GM20431 (cell line): Measurements from ENCODE around the gene ATG4D.
"Not testable (repeated sequence)": the region's sequence is repeated elsewhere in the genome, so short reads cannot be mapped to it uniquely, and the experiment has no call there.

Experiments used
- in situ Hi-C: fragments of 300-500 bp; cut with MseI, MboI; formaldehyde crosslinking; loops from one replicate; pipeline ENCODE4 v1.15.0; 2020; ENCODE audit warnings: low sequenced_read_pairs; ENCODE audit not compliant: unreplicated experiment

ATG4D gene

DNA sequence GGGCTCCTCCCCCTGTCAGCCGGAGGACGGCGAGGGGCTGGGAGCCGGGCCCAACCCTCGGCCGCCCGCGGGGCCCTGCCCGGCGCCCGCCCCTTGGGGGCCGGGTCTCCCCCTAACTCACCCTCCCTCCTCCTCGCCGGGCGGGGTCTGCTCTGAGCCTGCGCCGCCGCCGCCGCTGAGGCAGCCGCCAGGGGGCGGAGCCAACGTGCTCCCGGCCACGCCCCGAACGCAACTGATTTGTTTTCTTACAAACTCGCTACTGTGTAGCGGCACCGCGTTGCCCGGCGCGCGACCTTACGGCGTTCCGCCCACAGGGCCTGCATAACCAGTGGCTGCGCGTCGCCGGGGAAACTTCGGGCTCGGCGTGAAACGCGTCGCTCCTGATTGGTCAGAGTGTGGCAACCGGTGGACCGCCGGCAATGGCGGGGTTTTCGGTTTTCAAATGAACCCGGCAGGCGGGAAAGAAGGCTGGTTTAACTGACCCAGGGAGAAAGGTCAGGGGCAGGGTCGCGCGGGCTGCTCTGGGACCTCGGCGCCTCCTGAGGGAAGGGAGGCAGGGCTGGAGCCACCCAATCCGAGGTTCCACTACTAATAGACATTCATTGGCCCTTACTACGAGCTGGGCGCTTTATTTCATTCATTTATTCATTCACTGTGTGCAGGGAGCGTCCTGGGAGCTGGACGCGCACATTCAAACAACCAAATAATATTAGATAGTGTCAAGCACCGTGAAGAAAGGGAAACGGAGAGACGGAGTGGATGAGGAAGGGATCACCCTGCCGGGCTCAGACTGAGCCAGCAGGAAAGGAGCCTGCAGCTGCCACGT lies 25.3 kb downstream of the ATG4D start, which contains the start of gene CDKN2D:
Gene CDKN2D (minus strand): TSS at position 154 of the 826 bp plus-strand sequence. CDS start 326 bp downstream, outside the sequence.
- in situ Hi-C loops: no loop called here

DNA sequence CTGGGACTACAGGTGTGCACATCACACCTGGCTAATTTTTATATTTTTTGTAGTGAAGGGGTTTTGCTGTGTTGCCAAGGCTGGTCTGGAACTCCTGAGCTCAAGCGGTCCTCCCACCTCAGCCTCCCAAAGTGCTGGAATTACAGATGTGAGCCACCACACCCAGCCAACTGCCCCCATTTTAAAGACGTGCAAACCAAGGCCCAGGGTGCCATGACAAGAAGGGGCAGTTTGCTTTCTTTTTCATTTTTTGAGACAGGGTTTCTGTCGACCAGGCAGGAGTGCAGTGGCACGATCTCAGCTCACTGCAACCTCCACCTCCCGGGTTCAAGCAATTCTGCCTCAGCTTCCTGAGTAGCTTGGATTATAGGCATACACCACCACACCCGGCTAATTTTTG lies 30.1 kb downstream of the ATG4D start:
- in situ Hi-C loops: not testable (repeated sequence)

DNA sequence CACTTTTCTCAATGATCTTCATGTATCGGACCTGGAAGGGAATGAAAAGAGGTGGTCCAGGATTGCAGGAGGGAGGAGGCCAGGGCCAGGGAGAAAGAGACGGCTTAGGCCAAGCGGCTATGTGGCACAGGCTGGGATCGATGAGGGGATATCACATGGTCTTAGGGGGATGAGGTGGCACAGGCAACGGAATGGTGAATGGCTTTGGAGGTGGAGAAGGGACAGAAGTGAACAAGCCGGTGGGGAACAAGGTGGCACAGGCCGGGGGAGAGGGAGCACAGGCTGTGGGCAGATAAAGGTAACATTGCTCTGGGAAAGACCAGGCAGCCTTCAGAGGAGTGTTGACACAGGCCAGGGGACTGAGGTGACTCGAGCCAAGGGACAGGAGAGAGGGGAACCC lies 30.8 kb downstream of the ATG4D start:
- in situ Hi-C loops: no loop called here

DNA sequence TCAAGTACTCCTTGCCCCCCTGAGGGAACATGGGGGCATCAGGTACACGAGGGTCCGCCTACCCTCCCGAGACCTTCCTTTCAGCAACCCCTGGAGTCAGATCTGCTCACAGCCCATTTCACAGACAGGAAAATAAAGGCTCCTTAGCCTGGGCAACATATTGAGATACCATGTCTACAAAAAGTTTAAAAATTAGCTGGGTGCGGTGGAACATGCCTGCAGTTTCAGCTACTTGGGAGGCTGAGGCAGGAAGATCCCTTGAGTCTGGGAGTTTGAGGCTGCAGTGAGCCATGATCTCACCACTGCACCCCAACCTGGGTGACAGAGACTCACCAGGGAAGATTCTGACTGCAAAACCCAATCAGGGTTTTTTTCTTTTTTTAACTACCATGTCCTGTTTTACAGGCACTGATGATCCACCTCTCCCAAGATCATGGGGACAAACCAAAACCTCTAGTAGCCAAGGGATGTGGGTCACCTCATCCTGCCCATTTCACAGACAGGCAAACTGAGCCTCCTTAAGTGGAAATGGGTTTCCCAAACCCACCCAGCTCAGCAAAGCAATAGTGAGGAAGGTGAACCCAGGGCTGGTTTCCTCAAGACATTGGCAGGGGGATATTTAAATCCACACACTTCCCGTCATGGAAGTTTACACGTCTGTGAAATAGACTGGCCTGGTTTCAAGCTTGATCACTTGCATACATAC lies 31.5 kb downstream of the ATG4D start:
- in situ Hi-C loops: no loop called here

DNA sequence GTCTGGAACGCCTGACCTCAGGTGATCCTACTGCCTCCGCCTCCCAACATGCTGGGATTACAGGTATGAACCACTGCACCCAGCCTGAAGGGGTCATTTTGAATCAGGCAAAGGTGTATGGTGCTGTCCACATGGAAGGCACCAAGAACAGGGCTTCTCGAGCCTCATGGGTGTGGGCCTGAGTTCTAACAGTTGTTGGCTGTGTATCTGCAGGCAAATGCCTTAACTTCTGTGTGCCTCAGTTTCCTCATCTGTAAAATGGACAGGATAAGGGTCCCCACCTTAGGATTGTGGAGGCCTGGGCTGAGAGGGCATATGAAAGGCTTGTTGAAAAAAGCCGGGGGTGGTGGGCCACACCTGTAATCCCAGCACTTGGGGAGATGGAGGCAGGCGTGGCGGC lies 34.2 kb downstream of the ATG4D start:
- in situ Hi-C loops: no loop called here

DNA sequence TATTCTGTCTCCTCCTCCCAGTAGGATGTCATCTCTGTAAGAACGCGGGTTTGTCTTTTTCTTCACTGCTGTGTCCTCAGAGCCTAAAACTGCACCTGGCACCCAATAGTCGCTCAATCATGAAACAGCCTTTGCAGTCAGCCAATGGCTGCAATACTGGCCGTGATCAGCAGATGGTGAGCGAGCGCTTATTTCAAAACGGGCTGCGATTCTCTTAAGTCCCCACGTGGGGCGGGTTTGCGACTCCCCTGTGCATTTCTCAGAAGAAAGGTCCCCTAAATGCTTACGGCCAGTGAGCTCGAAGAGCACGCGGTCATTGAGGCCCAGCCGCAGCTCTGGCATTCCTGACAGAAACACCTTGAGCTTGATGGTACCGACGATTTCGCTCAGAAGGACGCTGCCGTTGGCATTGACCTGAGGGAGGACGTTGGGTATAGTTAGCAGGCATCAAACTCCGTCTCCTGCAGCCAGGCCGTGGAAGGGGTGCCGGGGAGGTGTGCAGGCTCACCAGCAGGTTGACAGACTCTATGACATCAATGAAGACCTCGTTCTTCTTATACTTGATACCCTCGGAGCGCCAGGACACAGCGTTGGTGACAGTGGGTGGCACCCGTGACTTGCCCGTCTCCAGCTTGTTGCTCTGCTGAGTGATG lies 37.4 kb downstream of the ATG4D start:
- in situ Hi-C loops: loop anchor here (5.0 kb wide), 2 partner anchors 61 to 116 kb away; no protein-coding TSS in a partner anchor

DNA sequence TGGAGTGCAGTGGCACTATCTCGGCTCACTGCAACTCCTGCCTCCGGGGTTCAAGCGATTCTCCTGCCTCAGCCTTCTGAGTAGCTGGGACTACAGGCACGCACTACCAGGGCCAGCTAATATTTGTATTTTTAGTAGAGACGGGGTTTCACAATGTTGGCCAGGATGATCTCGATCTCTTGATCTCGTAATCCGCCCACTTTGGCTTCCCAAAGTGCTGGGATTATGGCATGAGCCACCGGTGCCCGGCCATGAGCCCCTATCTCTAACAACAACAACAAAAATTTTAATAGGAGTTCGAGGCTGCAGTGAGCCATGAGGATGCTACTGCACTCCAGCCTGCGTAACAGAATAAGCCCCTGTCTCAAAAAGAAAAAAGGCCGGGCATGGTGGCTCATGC lies 38.4 kb downstream of the ATG4D start:
- in situ Hi-C loops: loop anchor here (5.0 kb wide), 2 partner anchors 60 to 115 kb away; no protein-coding TSS in a partner anchor

DNA sequence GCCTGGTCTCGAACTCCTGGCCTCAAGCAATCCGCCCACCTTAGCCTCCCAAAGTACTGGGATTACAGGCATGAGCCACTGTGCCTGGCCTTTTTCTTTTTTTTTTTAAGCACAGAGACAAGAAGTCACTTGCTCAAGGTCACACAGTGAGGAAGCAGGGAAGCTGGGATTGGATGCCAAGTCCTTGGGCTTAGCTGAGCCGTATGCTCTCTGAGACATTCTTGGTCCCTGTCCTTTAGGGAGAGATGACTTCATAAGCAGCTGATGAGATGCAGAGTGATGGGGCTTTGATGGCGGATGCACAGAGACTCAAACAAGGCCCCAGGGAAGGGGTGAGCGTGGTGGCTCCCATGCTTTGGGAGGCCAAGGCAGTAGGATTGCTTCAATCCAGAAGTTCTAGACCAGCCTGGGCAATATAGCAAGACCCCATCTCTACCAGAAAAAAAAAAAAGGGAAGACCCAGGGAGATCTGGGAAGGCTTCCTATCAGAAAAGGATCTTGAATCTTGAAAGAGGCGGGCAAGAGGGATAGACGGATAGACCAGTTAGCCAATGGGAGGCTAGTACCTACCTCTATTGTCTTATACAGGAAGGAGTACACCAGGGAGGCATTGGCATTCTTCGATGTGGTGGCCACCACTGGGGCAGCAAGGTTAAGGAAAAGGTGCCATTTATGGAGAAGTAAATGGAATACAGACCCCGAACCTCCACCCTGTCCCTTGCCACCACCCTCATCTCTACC lies 39.5 kb downstream of the ATG4D start:
- in situ Hi-C loops: loop anchor here (5.0 kb wide), 2 partner anchors 59 to 114 kb away; no protein-coding TSS in a partner anchor

DNA sequence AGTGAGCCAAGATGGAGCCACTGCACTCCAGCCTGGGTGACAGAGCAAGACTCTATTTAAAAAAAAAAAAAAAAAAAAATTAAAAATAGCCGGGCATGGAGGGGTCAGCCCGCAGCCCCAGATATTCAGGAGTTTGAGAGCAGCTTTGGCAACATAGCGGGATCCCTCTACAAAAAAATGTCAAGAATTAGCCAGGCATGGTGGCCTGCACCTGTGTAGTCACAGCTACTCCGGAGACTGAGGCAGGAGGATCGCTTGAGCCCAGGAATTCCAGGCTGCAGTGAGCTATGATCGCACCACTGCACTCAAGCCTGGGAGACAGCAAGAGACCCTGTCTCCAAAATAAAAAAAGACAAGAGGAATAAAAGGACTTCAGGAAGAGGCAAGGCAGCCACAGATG lies 42.7 kb downstream of the ATG4D start:
- in situ Hi-C loops: no loop called here

DNA sequence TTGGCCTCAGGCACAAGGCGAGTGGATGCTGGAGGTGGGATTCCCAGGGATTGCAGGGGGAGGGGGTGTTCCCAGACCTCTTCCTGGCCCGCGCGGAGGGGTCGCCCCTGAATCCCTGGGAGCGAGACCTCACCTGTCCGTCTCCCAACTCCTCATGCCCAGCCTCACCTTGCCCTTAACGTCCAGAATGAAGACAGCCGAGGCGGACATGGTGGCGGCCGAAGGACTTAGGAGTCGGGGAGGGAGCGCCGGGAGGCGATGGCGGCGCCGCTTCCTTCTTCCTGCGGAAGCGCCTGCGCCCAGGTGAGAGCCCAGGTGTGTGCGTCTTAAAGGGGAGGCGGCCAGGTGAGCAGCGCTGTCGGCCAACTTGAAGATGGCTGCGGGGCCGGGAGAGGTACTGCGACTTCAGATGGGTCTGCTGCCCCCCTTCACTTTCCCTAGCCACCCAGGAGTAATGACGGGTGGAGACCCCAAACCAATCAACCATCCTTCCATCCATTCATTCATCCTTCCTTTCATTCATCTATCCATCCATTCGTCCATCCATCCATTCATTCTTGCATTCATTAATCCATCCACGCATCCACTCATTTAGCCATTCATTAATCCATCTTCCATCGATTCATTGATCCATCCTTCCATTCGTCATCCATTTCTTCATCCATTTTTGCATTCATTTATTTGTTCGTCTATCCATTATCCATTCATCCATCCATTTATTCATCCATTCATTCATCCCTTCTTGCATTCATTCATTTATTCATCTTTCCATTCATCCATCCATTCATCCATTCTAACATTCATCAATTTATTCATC lies 43.5 kb downstream of the ATG4D start, which contains the start of gene AP1M2:
Gene AP1M2 (minus strand): TSS at position 291 of the 817 bp plus-strand sequence. CDS start 81 bp downstream, at position 210.
- in situ Hi-C loops: no loop called here

DNA sequence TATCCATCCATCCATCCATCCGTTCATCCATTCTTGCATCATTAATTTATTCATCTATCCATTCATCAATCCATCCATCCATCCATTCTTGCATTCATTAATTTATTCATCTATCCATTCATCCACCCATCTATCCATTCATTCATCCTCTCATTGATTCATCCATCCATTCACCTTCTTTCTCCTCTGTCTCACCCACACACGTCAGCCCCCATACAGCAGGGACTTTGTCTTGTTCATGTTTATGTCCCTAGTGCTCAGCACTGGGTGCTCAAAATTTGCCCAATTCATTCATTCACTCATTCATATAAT lies 44.1 kb downstream of the ATG4D start:
- in situ Hi-C loops: no loop called here

DNA sequence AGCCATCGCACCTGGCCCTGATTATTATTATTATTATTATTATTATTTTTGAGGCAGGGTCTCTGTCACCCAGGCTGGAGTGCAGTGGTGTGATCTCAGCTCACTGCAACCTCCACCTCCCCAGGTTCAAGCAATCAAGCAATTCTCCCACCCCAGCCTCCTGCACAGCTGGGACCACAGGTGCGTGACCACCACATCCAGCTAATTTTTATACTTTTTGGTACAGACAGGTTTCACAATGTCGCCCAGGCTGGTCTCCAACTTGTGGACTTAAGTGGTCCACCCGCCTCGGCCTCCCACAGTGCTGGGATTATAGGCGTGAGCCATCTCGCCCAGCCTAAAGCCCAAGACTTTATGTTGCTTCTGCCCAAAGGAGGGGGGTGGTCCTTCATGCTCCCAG lies 49.4 kb downstream of the ATG4D start:
- in situ Hi-C loops: no loop called here

DNA sequence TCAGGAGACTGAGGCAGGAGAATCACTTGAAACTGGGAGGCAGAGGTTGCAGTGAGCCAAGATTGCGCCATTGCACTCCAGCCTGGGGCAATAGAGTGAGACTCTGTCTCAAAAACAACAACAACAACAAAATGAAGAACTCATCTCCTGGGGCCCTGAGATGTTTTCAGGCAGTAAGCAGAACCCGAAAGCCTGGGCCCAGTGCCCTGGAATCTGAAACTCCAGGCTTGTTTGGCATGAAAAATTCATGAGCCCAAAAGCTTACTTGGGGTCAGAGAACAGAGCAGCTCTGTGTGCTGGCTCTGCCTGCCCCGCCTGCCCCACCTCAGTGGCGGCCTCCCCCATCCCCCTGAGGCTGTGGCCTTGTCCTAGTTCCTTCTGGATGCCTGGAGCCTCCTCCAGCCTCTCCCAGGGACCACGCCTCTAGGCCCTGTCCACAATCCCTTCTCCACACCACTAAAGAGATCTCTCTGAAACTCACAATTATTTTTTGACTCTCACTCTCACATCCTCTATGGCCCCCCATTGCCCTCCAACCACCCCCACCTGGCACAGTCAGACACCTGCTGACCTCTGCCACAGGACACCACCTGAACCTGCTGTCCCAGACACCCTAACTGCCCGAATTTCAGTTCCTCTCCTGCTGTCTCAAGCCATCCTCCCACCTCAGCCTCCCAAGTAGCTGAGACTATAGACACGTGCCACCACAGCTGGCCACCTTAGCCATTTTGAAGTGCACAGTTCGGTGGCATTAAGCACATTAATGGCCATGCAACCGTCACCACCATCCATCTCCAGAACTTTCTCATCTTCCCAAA lies 50.3 kb downstream of the ATG4D start:
- in situ Hi-C loops: no loop called here

DNA sequence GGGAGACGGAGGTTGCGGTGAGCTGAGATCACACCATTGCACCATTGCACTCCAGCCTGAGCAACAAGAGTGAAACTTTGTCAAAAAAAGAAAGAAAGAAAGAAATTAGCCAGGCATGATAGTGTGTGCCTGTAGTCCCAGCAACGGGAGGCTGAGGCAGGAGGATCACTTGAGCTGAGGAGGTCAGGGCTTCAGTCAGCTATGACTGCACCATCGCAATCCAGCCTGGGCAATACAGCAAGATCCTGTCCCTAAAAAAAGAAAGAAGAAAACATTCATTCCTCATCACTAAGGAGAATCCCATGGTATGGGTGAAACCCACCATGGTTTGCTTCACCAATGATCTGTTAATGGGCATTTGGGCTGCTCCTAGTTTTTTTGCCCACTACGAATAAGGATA lies 56.4 kb downstream of the ATG4D start:
- in situ Hi-C loops: no loop called here

DNA sequence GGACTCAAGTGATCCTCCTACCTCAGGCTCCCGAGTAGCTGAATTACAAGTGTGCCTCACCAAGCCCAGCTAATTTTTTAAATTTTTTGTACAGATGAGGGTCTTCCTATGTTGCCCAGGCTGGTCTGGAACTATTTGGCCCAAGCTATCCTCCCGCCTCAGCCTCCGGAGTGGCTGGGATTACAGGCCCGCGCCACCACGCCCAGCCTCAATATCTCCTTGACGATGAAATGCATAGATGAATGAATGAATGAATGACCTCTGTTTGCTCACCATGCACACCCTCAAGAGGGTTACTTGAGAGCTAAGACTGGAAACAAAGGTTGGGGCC lies 58.3 kb downstream of the ATG4D start:
- in situ Hi-C loops: no loop called here

DNA sequence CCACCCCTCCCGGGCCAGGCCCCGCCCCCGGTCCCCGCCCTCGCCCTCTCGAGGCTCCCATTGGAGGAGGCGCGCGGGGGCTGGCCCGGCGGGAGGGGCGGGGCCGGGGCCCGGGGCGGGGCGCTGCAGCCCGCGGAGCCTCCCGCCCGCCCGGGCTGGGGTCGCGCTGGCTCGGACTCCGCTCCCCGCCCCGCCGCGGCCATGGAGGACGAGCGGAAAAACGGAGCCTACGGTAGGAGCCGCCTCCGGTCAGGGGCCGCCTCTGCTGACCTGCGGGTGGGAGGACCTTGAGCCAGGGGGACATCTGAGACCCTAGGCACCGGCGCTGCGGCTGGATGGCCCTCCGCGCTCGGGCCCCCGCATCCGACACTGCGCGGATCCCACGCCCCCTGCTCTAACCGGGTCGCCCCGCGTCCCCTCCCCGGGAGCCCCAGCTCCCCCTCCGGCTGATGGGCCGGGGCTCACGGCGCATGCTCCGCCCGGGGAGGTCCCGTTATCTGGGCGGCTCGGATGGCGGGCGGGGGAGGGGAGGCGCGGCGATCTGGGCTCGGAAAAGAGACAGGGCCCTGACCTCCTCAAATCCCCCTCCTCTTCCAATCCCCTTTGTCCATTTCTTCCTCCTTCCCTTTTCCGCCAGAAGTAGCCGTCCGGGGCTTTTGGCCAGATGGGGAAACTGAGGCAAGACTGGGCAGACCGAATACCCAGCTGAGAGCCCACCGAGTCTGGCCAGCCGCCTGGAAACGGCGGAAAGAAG lies 58.8 kb downstream of the ATG4D start:
- in situ Hi-C loops: no loop called here
